Neuronal stem cell (in vitro differentiated cells): Measurements from ENCODE around the gene MESD.

Source experiments
- DNase-seq: peaks from one replicate; pipeline ENCODE4 v3.0.0-alpha.2; 2013; ENCODE audit warnings: low spot score
- H2AFZ ChIP-seq: one replicate; pipeline ENCODE4 v1.6.1; 2013; ENCODE audit warnings: mild to moderate bottlenecking, low read length, inconsistent platforms
- H2AK5ac ChIP-seq: 2 replicates; pipeline ENCODE4 v1.6.1; 2013; ENCODE audit warnings: low read depth, mild to moderate bottlenecking, inconsistent platforms, low read length, moderate library complexity, mixed read lengths
- H2BK120ac ChIP-seq: 2 replicates; pipeline ENCODE4 v1.6.1; 2013; ENCODE audit warnings: low read depth, mild to moderate bottlenecking, inconsistent platforms, low read length, moderate library complexity, mixed read lengths
- H2BK12ac ChIP-seq: one replicate; pipeline ENCODE4 v1.6.1; 2013; ENCODE audit warnings: low read length, inconsistent platforms
- H2BK15ac ChIP-seq: 2 replicates; pipeline ENCODE4 v1.6.1; 2013; ENCODE audit warnings: mild to moderate bottlenecking, low read length, inconsistent platforms, mixed read lengths
- H2BK5ac ChIP-seq: one replicate; pipeline ENCODE4 v1.6.1; 2013; ENCODE audit warnings: inconsistent platforms, mild to moderate bottlenecking, low read length, moderate library complexity
- H3K14ac ChIP-seq: one replicate; pipeline ENCODE4 v1.6.1; 2013; ENCODE audit warnings: low read length, inconsistent platforms
- H3K18ac ChIP-seq: 2 replicates; pipeline ENCODE4 v1.6.1; 2013; ENCODE audit warnings: low read length, inconsistent platforms
- H3K23ac ChIP-seq: 2 replicates; pipeline ENCODE4 v1.6.1; 2013; ENCODE audit warnings: low read depth, mild to moderate bottlenecking, mixed read lengths, low read length, inconsistent platforms; ENCODE audit not compliant: poor library complexity
- H3K27ac ChIP-seq: replicated peaks from 3 replicates; pipeline ENCODE4 v1.5.1; 2013; ENCODE audit warnings: low read length, inconsistent platforms
- H3K27me3 ChIP-seq, 3 experiments: 2 replicates each; pipeline ENCODE4 v1.6.1; 2013; ENCODE audit warnings: low read length in 3 of 3, mild to moderate bottlenecking in 2 of 3, inconsistent platforms in 1 of 3, low read depth in 1 of 3, mixed read lengths in 1 of 3, moderate library complexity in 1 of 3; ENCODE audit not compliant: control insufficient read depth in 3 of 3, insufficient read depth in 3 of 3
- H3K36me3 ChIP-seq, 2 donors: replicated peaks in 1 of 2; 2 replicates each; pipeline ENCODE4 v1.6.1; 2013; ENCODE audit warnings: low read length in 2 of 2; ENCODE audit not compliant: control insufficient read depth in 2 of 2, insufficient read depth in 2 of 2
- H3K4ac ChIP-seq: 2 replicates; pipeline ENCODE4 v1.6.1; 2013; ENCODE audit warnings: inconsistent platforms, mild to moderate bottlenecking, low read length, moderate library complexity
- H3K4me1 ChIP-seq, 2 donors: 1 replicate in 1 of 2; 2 replicates in 1 of 2; pipeline ENCODE4 v1.6.1; 2013; ENCODE audit warnings: low read length in 2 of 2, low read depth in 1 of 2; ENCODE audit not compliant: control insufficient read depth in 2 of 2, insufficient read depth in 1 of 2
- H3K4me2 ChIP-seq: one replicate; pipeline ENCODE4 v1.6.1; 2013; ENCODE audit warnings: mild to moderate bottlenecking, low read length, inconsistent platforms; ENCODE audit not compliant: insufficient read depth, poor library complexity, severe bottlenecking
- H3K4me3 ChIP-seq, 2 donors: 2 replicates each; pipeline ENCODE4 v1.5.1; 2013; ENCODE audit warnings: low read length in 2 of 2, mild to moderate bottlenecking in 2 of 2, inconsistent platforms in 1 of 2, moderate library complexity in 1 of 2
- H3K79me1 ChIP-seq: one replicate; pipeline ENCODE4 v1.6.1; 2013; ENCODE audit warnings: low read depth, mild to moderate bottlenecking, inconsistent platforms, low read length, moderate library complexity
- H3K9ac ChIP-seq: one replicate; pipeline ENCODE4 v1.6.1; 2013; ENCODE audit warnings: mild to moderate bottlenecking, low read depth, low read length, inconsistent platforms; ENCODE audit not compliant: poor library complexity
- H3K9me3 ChIP-seq, 2 donors: replicated peaks in 1 of 2; 2 replicates each; pipeline versions ENCODE3 to v1.6.1; 2013; ENCODE audit warnings: low read length in 2 of 2, mild to moderate bottlenecking in 2 of 2, inconsistent platforms in 1 of 2, low read depth in 1 of 2, mixed read lengths in 1 of 2, moderate library complexity in 1 of 2; ENCODE audit not compliant: control insufficient read depth in 2 of 2, insufficient read depth in 1 of 2
- H4K8ac ChIP-seq: one replicate; pipeline ENCODE4 v1.6.1; 2013; ENCODE audit warnings: low read depth, mild to moderate bottlenecking, inconsistent platforms, low read length, moderate library complexity
- H4K91ac ChIP-seq: one replicate; pipeline ENCODE4 v1.6.1; 2013; ENCODE audit warnings: low read length, low read depth, mild to moderate bottlenecking, inconsistent platforms; ENCODE audit not compliant: poor library complexity
- WGBS, 2 donors: extraction: QIAGEN DNeasy Blood & Tissue Kit; methylation state at CpG; one replicate each; pipeline ENCODE4 v1.1.7; 2013; ENCODE audit warnings: missing lambda C conversion rate in 2 of 2, mixed read lengths in 1 of 2; ENCODE audit not compliant: insufficient read length in 2 of 2, insufficient replicate concordance in 1 of 2; ENCODE audit errors: extremely low coverage in 2 of 2; 5-methylcytosine and 5-hydroxymethylcytosine counted together

MESD gene

DNA sequence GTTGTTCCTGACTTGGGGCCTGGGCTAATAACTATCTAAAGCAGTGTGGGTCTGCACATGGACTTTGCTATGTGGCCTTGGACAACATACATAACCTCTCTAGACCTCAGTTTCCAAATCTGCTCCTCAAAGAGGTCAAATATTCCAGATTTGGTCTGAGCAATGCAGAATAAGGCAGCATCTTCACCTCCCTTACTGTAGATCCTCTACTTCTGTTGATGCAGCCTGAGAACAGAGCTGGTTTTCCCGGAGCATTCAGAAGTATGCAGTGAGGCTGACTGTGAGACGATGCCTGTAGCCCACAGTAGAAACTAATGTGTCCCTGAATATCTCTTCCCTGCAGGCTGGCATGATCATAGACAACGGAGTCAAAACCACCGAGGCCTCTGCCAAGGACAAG lies 65.3 kb downstream of the MESD start:
- no peak overlapping the region for H2AK5ac ChIP-seq
- H2BK15ac ChIP-seq, result no peak overlapping the region
- no peak overlapping the region for H4K8ac ChIP-seq
- no CpG with 5 or more reads among the region's 4 CpGs for WGBS, 2 donors
- H3K27me3 ChIP-seq, result no peaks in the 10 kb centered on the region
- no peak overlapping the region for H2BK120ac ChIP-seq
- H3K36me3 ChIP-seq, result no peaks in the 10 kb centered on the region
- no peak for DNase-seq
- H3K79me1 ChIP-seq, result no peaks in the 10 kb centered on the region
- H3K23ac ChIP-seq, result no peak overlapping the region
- H2BK12ac ChIP-seq, result no peak overlapping the region
- H3K18ac ChIP-seq, result no peak overlapping the region
- no peak overlapping the region for H3K4me3 ChIP-seq
- no peak overlapping the region for H3K9ac ChIP-seq
- no peak overlapping the region for H3K4ac ChIP-seq
- no peaks in the 10 kb centered on the region for H3K4me1 ChIP-seq
- H3K9me3 ChIP-seq, result peaks cover 0 to 2% of the 10 kb centered on the region in 2 donors
- no peak overlapping the region for H3K14ac ChIP-seq
- H2AFZ ChIP-seq, result no peak overlapping the region
- H3K27ac ChIP-seq, result no peak overlapping the region
- no peak overlapping the region for H2BK5ac ChIP-seq
- H3K4me2 ChIP-seq, result no peak overlapping the region
- H4K91ac ChIP-seq, result no peak overlapping the region

DNA sequence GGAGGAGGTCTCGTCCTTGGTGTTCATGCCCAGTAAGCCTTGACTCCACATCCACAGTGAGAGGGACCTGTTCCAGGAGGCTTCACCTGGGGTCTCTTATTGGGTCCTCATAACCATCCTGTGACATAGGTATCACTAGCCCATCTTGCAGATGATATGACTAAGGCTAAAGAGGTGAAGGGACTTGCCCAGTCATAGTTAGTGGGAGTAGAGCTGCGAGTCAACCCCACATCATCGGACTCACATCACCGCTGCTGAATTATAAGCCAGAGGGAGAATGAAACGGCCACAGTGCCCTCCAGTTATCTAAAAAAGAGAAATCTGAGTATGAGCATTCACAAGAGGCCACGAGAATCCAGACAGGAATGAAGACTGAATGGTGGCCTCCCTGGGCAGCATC lies 66.0 kb downstream of the MESD start:
- Histone ChIP-seq H2BK120ac (no peak overlapping the region), H2AFZ (no peak overlapping the region), H3K4me3 (no peak overlapping the region), H3K36me3 (no peaks in the 10 kb centered on the region), H3K27me3 (no peaks in the 10 kb centered on the region), H3K9me3 (peaks cover 0 to 2% of the 10 kb centered on the region in 2 donors), H3K14ac (no peak overlapping the region), H4K91ac (no peak overlapping the region), H2BK12ac (no peak overlapping the region), H3K4me2 (no peak overlapping the region), H3K18ac (no peak overlapping the region), H2BK5ac (no peak overlapping the region), H3K79me1 (no peaks in the 10 kb centered on the region), H3K4ac (no peak overlapping the region), H2AK5ac (no peak overlapping the region), H2BK15ac (no peak overlapping the region), H3K27ac (no peak overlapping the region), H3K9ac (no peak overlapping the region), H3K23ac (no peak overlapping the region), H3K4me1 (no peaks in the 10 kb centered on the region), H4K8ac (no peak overlapping the region)
- no CpG with 5 or more reads among the region's 6 CpGs for WGBS, 2 donors
- DNase-seq, result no peak

DNA sequence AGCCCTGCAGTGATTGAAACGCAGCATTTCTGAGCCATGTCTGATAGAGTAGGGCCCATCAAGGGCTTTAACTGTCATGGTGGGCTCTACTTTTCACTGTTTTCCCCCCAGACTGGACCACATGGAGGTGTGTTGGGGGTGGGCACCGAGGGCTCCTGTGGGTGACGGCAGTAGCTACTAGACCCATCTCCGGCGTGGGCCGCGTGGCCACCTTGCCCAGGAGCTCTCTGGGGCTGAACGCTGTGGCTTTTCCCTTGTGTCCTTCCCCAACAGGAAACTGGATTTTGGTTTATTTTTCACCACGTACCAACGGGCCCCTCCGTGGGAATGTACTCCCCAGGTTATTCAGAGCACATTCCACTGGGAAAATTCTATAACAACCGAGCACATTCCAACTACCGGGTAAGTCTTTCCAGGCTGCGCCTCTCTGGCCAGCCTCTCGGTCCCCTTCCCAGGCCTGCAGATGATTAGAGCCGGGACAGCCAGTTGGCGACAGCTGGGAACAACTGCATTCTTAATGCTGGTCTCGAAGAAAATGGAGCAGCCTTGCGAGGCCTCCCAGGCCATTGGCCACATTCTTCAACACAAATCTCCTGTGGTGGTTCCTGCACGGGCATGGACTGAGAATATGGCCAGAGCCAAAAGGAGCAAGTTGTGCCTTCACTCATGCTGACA lies 67.7 kb downstream of the MESD start:
- peak overlapping the region; percentile 1 for H3K14ac ChIP-seq
- H3K9ac ChIP-seq, result no peak overlapping the region
- H2BK120ac ChIP-seq, result no peak overlapping the region
- no peak overlapping the region for H3K4ac ChIP-seq
- H2BK12ac ChIP-seq, result no peak overlapping the region
- WGBS, 2 donors, result no CpG with 5 or more reads among the region's 20 CpGs
- no peak overlapping the region for H3K23ac ChIP-seq
- peak overlapping the region; percentile 17 for H2AK5ac ChIP-seq
- H3K27ac ChIP-seq, result no peak overlapping the region
- H3K79me1 ChIP-seq, result no peaks in the 10 kb centered on the region
- no peak for DNase-seq
- no peak overlapping the region for H2BK5ac ChIP-seq
- H3K36me3 ChIP-seq, result no peaks in the 10 kb centered on the region
- H2BK15ac ChIP-seq, result no peak overlapping the region
- H3K18ac ChIP-seq, result no peak overlapping the region
- no peaks in the 10 kb centered on the region for H3K4me1 ChIP-seq
- no peaks in the 10 kb centered on the region for H3K27me3 ChIP-seq
- H4K91ac ChIP-seq, result no peak overlapping the region
- H3K9me3 ChIP-seq, result peaks cover 0 to 2% of the 10 kb centered on the region in 2 donors
- H3K4me2 ChIP-seq, result no peak overlapping the region
- no peak overlapping the region for H4K8ac ChIP-seq
- H2AFZ ChIP-seq, result no peak overlapping the region
- no peak overlapping the region for H3K4me3 ChIP-seq

DNA sequence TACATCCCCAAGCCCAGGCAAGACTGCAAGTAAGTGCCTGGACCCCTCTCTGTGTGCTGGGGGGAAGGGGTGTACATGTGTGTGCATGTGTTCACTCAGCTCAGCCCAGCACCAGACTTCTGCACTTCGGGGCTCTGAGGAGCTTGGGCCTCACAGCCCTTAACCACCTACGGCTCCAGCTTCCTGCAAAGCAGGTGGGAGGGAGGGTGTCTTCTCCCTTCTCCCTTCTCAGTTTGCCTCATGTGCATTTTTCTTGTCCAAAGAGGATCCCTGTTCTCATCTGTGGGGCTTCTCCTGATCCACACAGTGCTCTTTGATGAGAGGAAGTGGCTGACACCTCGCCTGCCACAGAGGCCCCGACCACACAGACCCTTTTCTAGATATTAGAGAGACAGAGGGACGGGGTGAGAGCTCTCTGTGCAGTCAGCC lies 69.3 kb downstream of the MESD start:
- WGBS, 2 donors, result no CpG with 5 or more reads among the region's 5 CpGs
- H2BK120ac ChIP-seq, result no peak overlapping the region
- no peak overlapping the region for H3K23ac ChIP-seq
- no peaks in the 10 kb centered on the region for H3K79me1 ChIP-seq
- H4K91ac ChIP-seq, result peak overlapping the region; percentile 11
- H3K4me3 ChIP-seq, result no peak overlapping the region
- H4K8ac ChIP-seq, result no peak overlapping the region
- H3K4me1 ChIP-seq, result peaks cover 0 to 2% of the 10 kb centered on the region in 2 donors
- no peak overlapping the region for H2BK5ac ChIP-seq
- no peak overlapping the region for H3K27ac ChIP-seq
- H3K18ac ChIP-seq, result no peak overlapping the region
- H2AK5ac ChIP-seq, result no peak overlapping the region
- H2BK15ac ChIP-seq, result no peak overlapping the region
- H3K14ac ChIP-seq, result no peak overlapping the region
- H3K36me3 ChIP-seq, result no peaks in the 10 kb centered on the region
- H2BK12ac ChIP-seq, result no peak overlapping the region
- DNase-seq, result no peak
- no peaks in the 10 kb centered on the region for H3K27me3 ChIP-seq
- H2AFZ ChIP-seq, result no peak overlapping the region
- H3K9ac ChIP-seq, result no peak overlapping the region
- no peak overlapping the region for H3K4ac ChIP-seq
- H3K4me2 ChIP-seq, result no peak overlapping the region
- H3K9me3 ChIP-seq, result peaks cover 0 to 2% of the 10 kb centered on the region in 2 donors
